Osteoblast (primary cell): ENCODE results near the gene SIRPB1. TPM values are rescaled to one million over a fixed set of nuclear protein-coding genes. Genes with fewer than 3 reads are reported as not detected.

ENCODE experiments used
- DNase-seq: peaks from one replicate; pipeline ENCODE4 v3.0.0; 2011; ENCODE audit warnings: low spot score, mixed read lengths; ENCODE audit not compliant: insufficient read length; ENCODE audit errors: missing footprints
- H2AFZ ChIP-seq: 2 replicates; pipeline ENCODE4 v1.6.0; 2011; ENCODE audit warnings: mild to moderate bottlenecking, low read length
- H3K27ac ChIP-seq: 2 replicates; pipeline ENCODE4 v1.5.1; 2011; ENCODE audit warnings: mild to moderate bottlenecking, low read depth, low read length, moderate library complexity
- H3K27me3 ChIP-seq: 2 replicates; pipeline ENCODE4 v1.6.0; 2012; ENCODE audit warnings: mild to moderate bottlenecking, control low read depth, inconsistent platforms, low read length, moderate library complexity; ENCODE audit not compliant: insufficient read depth
- H3K36me3 ChIP-seq: 2 replicates; pipeline ENCODE4 v1.5.1; 2011; ENCODE audit warnings: mild to moderate bottlenecking, low read length, control low read depth, moderate library complexity; ENCODE audit not compliant: insufficient read depth
- H3K4me1 ChIP-seq: 2 replicates; pipeline ENCODE4 v1.5.1; 2011; ENCODE audit warnings: mild to moderate bottlenecking, low read length, control low read depth, moderate library complexity; ENCODE audit not compliant: insufficient read depth
- H3K4me2 ChIP-seq: 2 replicates; pipeline ENCODE4 v1.6.0; 2011; ENCODE audit warnings: mild to moderate bottlenecking, low read length; ENCODE audit not compliant: insufficient read depth
- H3K4me3 ChIP-seq: fragments of 200-600 bp; sonication (generic); 3 replicates; pipeline ENCODE4 v1.5.1; 2012; ENCODE audit warnings: mild to moderate bottlenecking, low read length, inconsistent platforms; ENCODE audit not compliant: insufficient read depth
- H3K79me2 ChIP-seq: 2 replicates; pipeline ENCODE4 v1.6.0; 2012; ENCODE audit warnings: mild to moderate bottlenecking, low read length, control low read depth, inconsistent platforms; ENCODE audit not compliant: insufficient read depth
- H3K9me3 ChIP-seq: 2 replicates; pipeline ENCODE4 v1.5.1; 2011; ENCODE audit warnings: low read depth, low read length, control low read depth
- H4K20me1 ChIP-seq: 2 replicates; pipeline ENCODE4 v1.6.0; 2012; ENCODE audit warnings: mild to moderate bottlenecking, low read length, control low read depth; ENCODE audit not compliant: insufficient read depth
- CTCF ChIP-seq: IDR thresholded peaks from 2 replicates; pipeline ENCODE4 v1.5.1; 2011; ENCODE audit warnings: mild to moderate bottlenecking, low read depth, low read length, moderate library complexity; ENCODE audit errors: extremely low read depth
- total RNA-seq: library from RNA; depleted of rRNA; stranded (reverse); fragments of >200 nt; gene quantifications from 2 replicates; pipeline ENCODE4 v1.2.3, GENCODE V29; 2012

The SIRPB1 gene
- total RNA-seq = 0.72 and 1.2 TPM in 2 replicates

GRCh38 chr20:1619861-1620444 lies at the start of gene SIRPB1:
SIRPB1 (minus strand) TSS chr20:1620009; CDS start chr20:1619944, 65 bp downstream.
- Histone ChIP-seq H4K20me1 (no peaks in the 10 kb centered on the region), H3K4me1 (no peaks in the 10 kb centered on the region), H3K4me2 (no peak within 1 kb of the TSS), H2AFZ (no peak within 1 kb of the TSS), H3K27me3 (peaks cover 15% of the 10 kb centered on the region), H3K9me3 (no peaks in the 10 kb centered on the region), H3K79me2 (no peaks in the 10 kb centered on the region), H3K4me3 (no peak within 1 kb of the TSS), H3K27ac (no peak within 1 kb of the TSS), H3K36me3 (no peaks in the 10 kb centered on the region)
- no peak for TF ChIP-seq CTCF
- no peak for DNase-seq

GRCh38 chr20:1669304-1669703 lies 49.5 kb upstream of the SIRPB1 start:
- H4K20me1 ChIP-seq = no peaks in the 10 kb centered on the region
- H3K4me2 ChIP-seq = no peak overlapping the region
- H3K79me2 ChIP-seq = no peaks in the 10 kb centered on the region
- no peak overlapping the region for H3K4me3 ChIP-seq
- DNase-seq = peak; percentile 8
- H3K27me3 ChIP-seq = peaks cover 3% of the 10 kb centered on the region
- no peaks in the 10 kb centered on the region for H3K9me3 ChIP-seq
- no peaks in the 10 kb centered on the region for H3K4me1 ChIP-seq
- no peak overlapping the region for H3K27ac ChIP-seq
- H2AFZ ChIP-seq = no peak overlapping the region
- no peak for TF ChIP-seq CTCF
- no peaks in the 10 kb centered on the region for H3K36me3 ChIP-seq

GRCh38 chr20:1667502-1668085 lies 47.8 kb upstream of the SIRPB1 start:
- H3K79me2 ChIP-seq = no peaks in the 10 kb centered on the region
- no peaks in the 10 kb centered on the region for H3K36me3 ChIP-seq
- no peak for DNase-seq
- peaks cover 4% of the 10 kb centered on the region for H3K27me3 ChIP-seq
- no peak overlapping the region for H3K4me3 ChIP-seq
- H3K4me1 ChIP-seq = no peaks in the 10 kb centered on the region
- no peaks in the 10 kb centered on the region for H3K9me3 ChIP-seq
- no peaks in the 10 kb centered on the region for H4K20me1 ChIP-seq
- TF ChIP-seq CTCF = no peak
- no peak overlapping the region for H3K4me2 ChIP-seq
- no peak overlapping the region for H2AFZ ChIP-seq
- H3K27ac ChIP-seq = no peak overlapping the region

- no peak for DNase-seq
- no peaks in the 10 kb centered on the region for H4K20me1 ChIP-seq
- peaks cover 6% of the 10 kb centered on the region for H3K27me3 ChIP-seq
- no peaks in the 10 kb centered on the region for H3K79me2 ChIP-seq
- no peak for TF ChIP-seq CTCF
- no peaks in the 10 kb centered on the region for H3K36me3 ChIP-seq
- H3K27ac ChIP-seq = no peak overlapping the region
- no peak overlapping the region for H3K4me2 ChIP-seq
- H3K9me3 ChIP-seq = no peaks in the 10 kb centered on the region
- H3K4me3 ChIP-seq = no peak overlapping the region
- no peak overlapping the region for H2AFZ ChIP-seq
- H3K4me1 ChIP-seq = no peaks in the 10 kb centered on the region
Measured at GRCh38 chr20:1666802-1667201, 47.0 kb upstream of the SIRPB1 start.
